VCaP (cell line): ENCODE results near the gene SH3PXD2A.

Experiments
- H3K27ac ChIP-seq: fragments of 450-650 bp; 2 replicates; pipeline ENCODE4 v1.5.1; 2017
- TF ChIP-seq, protein P1 (sequence below): fragments of 450-650 bp; conservative IDR thresholded peaks from 2 replicates; pipeline ENCODE4 v1.5.1; 2017; ENCODE audit warnings: mild to moderate bottlenecking, moderate library complexity

SH3PXD2A gene

DNA sequence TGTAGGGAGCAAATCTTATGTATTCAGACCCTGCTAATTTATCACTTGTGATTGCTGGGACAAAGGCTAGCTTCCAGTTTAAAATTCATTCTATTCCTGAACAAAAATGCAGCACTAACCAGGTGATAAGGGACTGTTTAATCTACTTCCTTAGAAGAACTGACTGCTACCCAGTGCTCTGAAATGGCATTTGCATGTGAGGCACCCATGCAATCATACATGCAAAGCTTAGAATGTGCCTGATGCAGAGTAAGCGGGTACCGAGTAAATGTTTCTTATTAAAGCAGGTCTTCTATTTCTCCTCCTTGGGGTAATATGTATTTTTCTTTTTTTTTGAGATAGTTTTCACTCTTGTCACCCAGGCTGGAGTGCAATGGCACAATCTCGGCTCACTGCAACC, 307.4 kb downstream of the SH3PXD2A start:
- peak overlapping the region; percentile 48; the same call in 1 of the 2 replicates for H3K27ac ChIP-seq
- TF ChIP-seq, protein P1, sequence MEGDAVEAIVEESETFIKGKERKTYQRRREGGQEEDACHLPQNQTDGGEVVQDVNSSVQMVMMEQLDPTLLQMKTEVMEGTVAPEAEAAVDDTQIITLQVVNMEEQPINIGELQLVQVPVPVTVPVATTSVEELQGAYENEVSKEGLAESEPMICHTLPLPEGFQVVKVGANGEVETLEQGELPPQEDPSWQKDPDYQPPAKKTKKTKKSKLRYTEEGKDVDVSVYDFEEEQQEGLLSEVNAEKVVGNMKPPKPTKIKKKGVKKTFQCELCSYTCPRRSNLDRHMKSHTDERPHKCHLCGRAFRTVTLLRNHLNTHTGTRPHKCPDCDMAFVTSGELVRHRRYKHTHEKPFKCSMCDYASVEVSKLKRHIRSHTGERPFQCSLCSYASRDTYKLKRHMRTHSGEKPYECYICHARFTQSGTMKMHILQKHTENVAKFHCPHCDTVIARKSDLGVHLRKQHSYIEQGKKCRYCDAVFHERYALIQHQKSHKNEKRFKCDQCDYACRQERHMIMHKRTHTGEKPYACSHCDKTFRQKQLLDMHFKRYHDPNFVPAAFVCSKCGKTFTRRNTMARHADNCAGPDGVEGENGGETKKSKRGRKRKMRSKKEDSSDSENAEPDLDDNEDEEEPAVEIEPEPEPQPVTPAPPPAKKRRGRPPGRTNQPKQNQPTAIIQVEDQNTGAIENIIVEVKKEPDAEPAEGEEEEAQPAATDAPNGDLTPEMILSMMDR, result no peak

DNA sequence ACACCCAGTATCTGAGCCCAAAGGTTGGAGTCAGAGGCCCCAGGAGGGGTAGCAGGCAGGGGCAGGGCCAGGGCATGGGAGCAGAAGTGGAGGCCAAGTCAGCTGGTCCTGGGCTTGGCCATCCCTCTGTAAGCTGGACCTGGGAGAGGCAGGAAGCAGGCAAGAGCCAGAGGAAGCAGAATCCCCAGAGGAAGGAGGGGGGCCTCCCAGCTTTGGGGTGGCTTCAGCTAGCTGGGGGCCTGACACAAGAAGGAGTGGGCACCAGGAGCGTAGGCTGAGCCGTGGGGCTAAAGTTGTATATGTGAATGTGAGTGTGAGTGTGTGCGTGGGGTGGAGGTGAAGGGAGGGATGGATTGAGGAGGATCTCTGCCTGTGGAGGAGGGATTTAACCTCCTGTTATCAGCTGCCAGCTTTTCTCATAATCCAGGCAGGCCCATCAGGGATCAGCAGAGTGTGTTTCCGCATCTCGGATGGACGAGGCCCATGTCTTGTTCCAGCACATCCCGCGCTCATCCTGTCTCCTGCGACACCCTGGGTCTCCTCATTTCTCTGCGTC, 307.9 kb downstream of the SH3PXD2A start:
- H3K27ac ChIP-seq, result no peak overlapping the region
- TF ChIP-seq, protein P1, result no peak

DNA sequence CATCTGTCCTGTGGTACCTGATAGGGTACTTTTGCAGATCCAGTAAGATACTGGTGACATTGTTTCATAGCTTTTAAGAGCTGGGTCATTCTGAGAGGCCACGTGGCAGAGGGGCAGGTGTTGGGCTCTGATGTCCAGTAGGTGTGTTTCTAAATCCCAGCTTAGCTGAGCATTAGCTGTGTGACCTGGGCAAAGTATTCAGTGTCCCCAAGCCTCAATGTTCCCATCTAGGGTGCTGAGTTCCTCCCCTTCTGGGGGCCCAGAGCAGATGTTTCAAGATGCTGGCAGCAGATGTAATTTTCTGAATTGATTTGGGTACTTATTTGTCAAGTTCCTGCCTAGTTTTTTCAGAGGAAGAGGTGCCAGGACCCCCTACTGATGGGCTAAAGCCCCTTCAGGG, 309.0 kb downstream of the SH3PXD2A start:
- no peak overlapping the region for H3K27ac ChIP-seq
- TF ChIP-seq, protein P1, result no peak

DNA sequence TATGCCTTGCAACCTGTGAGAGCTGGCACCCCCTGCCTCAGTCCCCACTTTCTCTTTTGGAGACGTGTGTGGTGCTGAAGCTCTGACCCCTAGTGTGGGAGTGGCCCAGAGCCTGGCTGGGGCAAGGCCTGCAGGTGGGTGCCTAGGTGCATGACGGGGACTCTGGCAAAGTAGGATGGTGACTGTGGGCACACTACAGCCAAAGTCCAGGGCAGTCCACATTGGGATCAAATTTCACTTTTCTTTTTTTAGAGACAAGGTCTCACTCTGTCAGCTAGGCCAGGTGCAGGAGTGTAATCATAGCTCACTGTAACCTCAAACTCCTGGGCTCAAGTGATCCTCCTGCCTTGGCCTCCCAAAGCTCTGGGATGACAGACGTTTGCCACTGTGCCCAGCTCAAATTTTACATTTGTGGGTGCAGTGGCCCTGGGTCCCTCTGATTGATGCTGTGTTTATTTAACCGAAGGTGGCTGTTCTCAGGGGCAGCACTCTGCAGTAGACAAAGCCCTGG, 309.6 kb downstream of the SH3PXD2A start:
- H3K27ac ChIP-seq, result no peak overlapping the region
- TF ChIP-seq, protein P1, result no peak

- TF ChIP-seq, protein P1, result no peak
- H3K27ac ChIP-seq, result no peak overlapping the region
Measured at GRCh38 chr10:103545366-103545765, 310.0 kb downstream of the SH3PXD2A start.

GRCh38 chr10:103544657-103545310, 310.6 kb downstream of the SH3PXD2A start:
- H3K27ac ChIP-seq, result peak overlapping the region; percentile 11; the same call in 1 of the 2 replicates

More at GRCh38 chr10:103544657-103545310, 310.6 kb downstream of the SH3PXD2A start:
- TF ChIP-seq, protein P1, result no peak
